HCT116 (cell line): ENCODE measurements around the gene CASP8. TPM values are rescaled to one million over a fixed set of nuclear protein-coding genes. Genes with fewer than 3 reads are reported as not detected.
A peak's percentile ranks its signal among the peaks of the same experiment; 100 is the strongest.

ENCODE experiments used
- ATAC-seq: fragments of 200-7000 bp; cut with Tn5 transposase; 2 replicates; pipeline ENCODE4 v1.9.1; 2020; ENCODE audit warnings: mild to moderate bottlenecking, moderate library complexity
- BruUV-seq: library from RNA; stranded (reverse); fragments of 400-500 nt; replicated peaks from 2 replicates; lab custom pipeline; 2021; lab: Mats Ljungman, UMichigan
- CTCF ChIA-PET: fragments of 300-600 bp; sonication (Branson Sonifier 250); formaldehyde crosslinking; loops from one replicate; lab custom pipeline; 2021; ENCODE audit warnings: antibody characterized with exemption; lab: Charles Lee
- POLR2A ChIA-PET: fragments of 300-600, 350-600 bp; sonication (Branson Sonifier 250); formaldehyde crosslinking; loops from one replicate; lab custom pipeline; 2021; ENCODE audit warnings: antibody characterized with exemption; lab: Charles Lee
- RAD21 ChIA-PET, 2 experiments: fragments of 300-600 bp; sonication (Branson Sonifier 250); formaldehyde crosslinking; loops; one replicate each; lab custom pipeline; 2023; ENCODE audit warnings: low total read pairs in 2 of 2; ENCODE audit not compliant: uncharacterized antibody in 2 of 2, unreplicated experiment in 2 of 2, low non-redundant PET in 1 of 2; lab: Charles Lee
- DNase-seq: peaks from one replicate; pipeline ENCODE4 v3.0.0-alpha.2; 2010; ENCODE audit warnings: low read depth, low spot score
- H2AFZ ChIP-seq: fragments of 200-600 bp; shearing (Covaris generic), sonication (generic); 2 replicates; pipeline ENCODE4 v1.6.1; 2017; ENCODE audit warnings: low read depth, mixed run types, mixed read lengths, antibody characterized with exemption, low read length; ENCODE audit not compliant: poor library complexity, severe bottlenecking
- H3K27ac ChIP-seq: 2 replicates; pipeline ENCODE4 v1.5.1; 2012; ENCODE audit warnings: low read depth, low read length
- H3K27me3 ChIP-seq: fragments of 200-600 bp; sonication (generic); 2 replicates; pipeline ENCODE4 v1.6.1; 2016; ENCODE audit warnings: mixed run types, low read length, mixed read lengths; ENCODE audit not compliant: insufficient read depth
- H3K36me3 ChIP-seq, 2 experiments: fragments of 200-500 bp in 1 of 2; fragments of 200-600 bp in 1 of 2; sonication (Bioruptor generic) in 1 of 2; sonication (generic) in 1 of 2; 2 replicates each; pipeline versions ENCODE4 v1.5.1 to v1.6.1; 2014 to 2016; ENCODE audit warnings: low read length in 2 of 2, inconsistent platforms in 1 of 2, mixed read lengths in 1 of 2, mixed run types in 1 of 2; ENCODE audit not compliant: insufficient read depth in 2 of 2, control insufficient read depth in 1 of 2
- H3K4me1 ChIP-seq, 2 experiments: fragments of 200-600 bp in 1 of 2; sonication (generic) in 1 of 2; 2 replicates each; pipeline versions ENCODE4 v1.5.1 to v1.6.1; 2012 to 2017; ENCODE audit warnings: low read length in 2 of 2, inconsistent platforms in 1 of 2, mild to moderate bottlenecking in 1 of 2, mixed read lengths in 1 of 2, mixed run types in 1 of 2, moderate library complexity in 1 of 2; ENCODE audit not compliant: insufficient read depth in 2 of 2, control insufficient read depth in 1 of 2
- H3K4me2 ChIP-seq: fragments of 200-600 bp; sonication (generic); 2 replicates; pipeline ENCODE4 v1.6.1; 2017; ENCODE audit warnings: mixed run types, low read length, mixed read lengths
- H3K4me3 ChIP-seq, 2 experiments: fragments of 200-600 bp in 1 of 2; sonication (generic) in 1 of 2; replicated peaks in 1 of 2; 2 replicates each; pipeline ENCODE4 v1.5.1; 2011 to 2016; ENCODE audit warnings: low read length in 2 of 2, control low read depth in 1 of 2, low read depth in 1 of 2, mild to moderate bottlenecking in 1 of 2, mixed read lengths in 1 of 2, mixed run types in 1 of 2
- H3K79me2 ChIP-seq: fragments of 200-600 bp; sonication (generic); 2 replicates; pipeline ENCODE4 v1.6.1; 2017; ENCODE audit warnings: mild to moderate bottlenecking, mixed run types, low read length, moderate library complexity, mixed read lengths; ENCODE audit not compliant: insufficient read depth
- H3K9ac ChIP-seq: fragments of 200-600 bp; sonication (generic); 2 replicates; pipeline ENCODE4 v1.6.1; 2016; ENCODE audit warnings: low read length, mixed read lengths
- H3K9me2 ChIP-seq: fragments of 200-600 bp; sonication (generic), shearing (Covaris generic); 2 replicates; pipeline ENCODE4 v1.6.1; 2017; ENCODE audit warnings: mixed run types, mild to moderate bottlenecking, moderate library complexity; ENCODE audit not compliant: insufficient read depth
- H3K9me3 ChIP-seq, 2 experiments: fragments of 200-500 bp in 1 of 2; fragments of 200-600 bp in 1 of 2; sonication (Bioruptor generic) in 1 of 2; sonication (generic) in 1 of 2; 2 replicates each; pipeline ENCODE4 v1.6.1; 2014 to 2017; ENCODE audit warnings: low read length in 2 of 2, mixed read lengths in 2 of 2, inconsistent platforms in 1 of 2, low read depth in 1 of 2, mild to moderate bottlenecking in 1 of 2, mixed run types in 1 of 2, moderate library complexity in 1 of 2; ENCODE audit not compliant: control insufficient read depth in 1 of 2, insufficient read depth in 1 of 2
- H4K20me1 ChIP-seq: fragments of 200-600 bp; sonication (generic), shearing (Covaris generic); 2 replicates; pipeline ENCODE4 v1.6.1; 2017; ENCODE audit warnings: mixed run types, mild to moderate bottlenecking, moderate library complexity; ENCODE audit not compliant: insufficient read depth
- CBX3 ChIP-seq: IDR thresholded peaks from 2 replicates; pipeline ENCODE4 v1.6.1; 2012; ENCODE audit warnings: low read depth
- CEBPB ChIP-seq: IDR thresholded peaks from 2 replicates; pipeline ENCODE4 v1.6.1; 2012; ENCODE audit warnings: low read depth
- ELF1 ChIP-seq: IDR thresholded peaks from 2 replicates; pipeline ENCODE4 v1.6.1; 2012; ENCODE audit warnings: low read depth, borderline replicate concordance
- EZH2 ChIP-seq: fragments of 200-600 bp; sonication (generic); IDR thresholded peaks from 2 replicates; pipeline ENCODE4 v1.6.1; 2017; ENCODE audit warnings: antibody characterized with exemption, mixed run types
- EZH2phosphoT487 ChIP-seq: fragments of 200-600 bp; IDR thresholded peaks from 2 replicates; pipeline ENCODE4 v1.6.1; 2018; ENCODE audit warnings: antibody characterized with exemption, borderline replicate concordance
- FOSL1 ChIP-seq: IDR thresholded peaks from 2 replicates; pipeline ENCODE4 v1.6.1; 2012; ENCODE audit warnings: low read depth
- JUND ChIP-seq: IDR thresholded peaks from 2 replicates; pipeline ENCODE4 v1.6.1; 2012
- POLR2A ChIP-seq: IDR thresholded peaks from 2 replicates; pipeline ENCODE4 v1.7.0; 2011; ENCODE audit warnings: borderline replicate concordance; ENCODE audit not compliant: insufficient read depth, insufficient read length; ENCODE audit errors: extremely low read depth
- POLR2AphosphoS5 ChIP-seq: IDR thresholded peaks from 2 replicates; pipeline ENCODE4 v1.6.1; 2011; ENCODE audit warnings: mild to moderate bottlenecking, low read depth, low read length, moderate library complexity
- RAD21 ChIP-seq: IDR thresholded peaks from 2 replicates; pipeline ENCODE4 v1.6.1; 2012; ENCODE audit warnings: low read depth, mild to moderate bottlenecking
- SIN3A ChIP-seq: IDR thresholded peaks from 2 replicates; pipeline ENCODE4 v1.6.1; 2012; ENCODE audit warnings: low read depth
- SP1 ChIP-seq: IDR thresholded peaks from 2 replicates; pipeline ENCODE4 v1.6.1; 2012; ENCODE audit warnings: low read depth
- SRF ChIP-seq: IDR thresholded peaks from 2 replicates; pipeline ENCODE4 v1.6.1; 2012; ENCODE audit warnings: low read depth
- TCF7L2 ChIP-seq: IDR thresholded peaks from 2 replicates; pipeline ENCODE4 v1.7.0; 2011; ENCODE audit warnings: borderline replicate concordance, inconsistent platforms; ENCODE audit not compliant: insufficient read depth, insufficient read length; ENCODE audit errors: extremely low read depth
- YY1 ChIP-seq: IDR thresholded peaks from 2 replicates; pipeline ENCODE4 v1.6.1; 2011; ENCODE audit warnings: low read length, low read depth, moderate library complexity, mild to moderate bottlenecking; ENCODE audit not compliant: insufficient replicate concordance; ENCODE audit errors: extremely low read depth
- ZFX ChIP-seq: fragments of 450-650 bp; IDR thresholded peaks from 2 replicates; pipeline ENCODE4 v1.6.1; 2017
- ZNF274 ChIP-seq: fragments of 200-500 bp; sonication (Bioruptor generic); IDR thresholded peaks from 2 replicates; pipeline ENCODE4 v1.6.1; 2014; ENCODE audit warnings: mild to moderate bottlenecking, low read depth, low read length, inconsistent platforms
- intact Hi-C: fragments of 100-400 bp; cut with micrococcal nuclease; formaldehyde crosslinking; loops from 2 replicates; pipeline ENCODE4 v1.10.0; 2022
- total RNA-seq: library from RNA; stranded (reverse); gene quantifications from one replicate; pipeline ENCODE4 v1.2.1, GENCODE V29; 2021; ENCODE audit not compliant: unreplicated experiment
- TF ChIP-seq, protein P1 (sequence below): IDR thresholded peaks from 2 replicates; pipeline ENCODE4 v1.6.1; 2011; ENCODE audit warnings: mild to moderate bottlenecking, low read length, moderate library complexity; ENCODE audit not compliant: insufficient replicate concordance; ENCODE audit errors: extremely low read depth
- TF ChIP-seq, protein P2 (sequence below): IDR thresholded peaks from 2 replicates; pipeline ENCODE4 v1.6.1; 2012
- TF ChIP-seq, protein P3 (sequence below): IDR thresholded peaks from 2 replicates; pipeline ENCODE4 v1.6.1; 2012; ENCODE audit warnings: low read depth
- TF ChIP-seq, protein P4 (sequence below): IDR thresholded peaks from 2 replicates; pipeline ENCODE4 v1.6.1; 2012

Gene CASP8
- total RNA-seq, 1 experiment from 2014 or later = 29.6 TPM

DNA sequence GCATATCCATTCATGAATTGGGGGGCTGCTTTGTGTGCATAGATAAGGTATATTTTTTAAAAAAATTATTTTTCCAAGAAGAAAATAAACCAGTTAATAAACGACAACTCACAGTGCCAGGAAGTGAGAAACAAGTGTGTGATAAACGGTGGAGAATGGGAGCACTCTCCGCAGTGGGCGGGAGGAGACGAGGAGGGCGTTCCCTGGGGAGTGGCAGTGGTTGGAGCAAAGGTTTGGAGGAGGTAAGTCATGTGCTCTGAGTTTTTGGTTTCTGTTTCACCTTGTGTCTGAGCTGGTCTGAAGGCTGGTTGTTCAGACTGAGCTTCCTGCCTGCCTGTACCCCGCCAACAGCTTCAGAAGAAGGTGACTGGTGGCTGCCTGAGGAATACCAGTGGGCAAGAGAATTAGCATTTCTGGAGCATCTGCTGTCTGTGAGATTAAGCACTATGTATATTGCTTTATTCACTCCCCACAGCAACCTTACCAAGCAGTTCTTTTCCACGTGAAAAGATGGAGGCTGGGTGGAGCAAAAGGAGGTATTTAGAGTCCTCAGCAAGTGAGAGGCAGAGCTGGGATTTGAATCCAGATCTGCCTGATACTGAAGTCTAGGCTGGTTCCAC is 27.0 kb upstream of the CASP8 start:
- Histone ChIP-seq H3K4me3 (peak overlapping the region; percentile 74 to 83), H3K4me1 (peaks cover 15 to 22% of the 10 kb centered on the region in 2 experiments), H3K4me2 (peak overlapping the region; percentile 84), H3K9ac (peak overlapping the region; percentile 72), H2AFZ (peak overlapping the region; percentile 59), H4K20me1 (no peaks in the 10 kb centered on the region), H3K36me3 (peaks cover 7 to 9% of the 10 kb centered on the region in 2 experiments; a peak in 2 of 4 replicates), H3K9me3 (no peaks in the 10 kb centered on the region), H3K27me3 (no peaks in the 10 kb centered on the region), H3K79me2 (peaks cover 38% of the 10 kb centered on the region), H3K9me2 (no peaks in the 10 kb centered on the region), H3K27ac (peak overlapping the region; percentile 74)
- ATAC-seq (peak; percentile 90), DNase-seq (peak; percentile 83)
- intact Hi-C loops = loop anchor here (2.0 to 10.0 kb wide), 3 partner anchors 51 to 409 kb away; partner anchors contain the start of genes CASP10, STRADB, TMEM237 and TRAK2
- RAD21 ChIA-PET = interaction anchor here in 1 of 2 experiments (1.1 to 1.4 kb wide), 2 partner anchors 131 to 332 kb away, joined by 3 read pairs; no protein-coding TSS in a partner anchor
- no TSS peak for BruUV-seq
- POLR2A ChIA-PET = interaction anchor here (0.8 to 2.0 kb wide), 5 partner anchors 9 to 547 kb away, joined by 3 to 11 read pairs (median 4); partner anchors contain the start of genes ALS2 and CFLAR
- CTCF ChIA-PET = interaction anchor here (0.7 to 2.6 kb wide), 16 partner anchors 13 to 749 kb away, joined by 3 to 59 read pairs (median 6); partner anchors contain the start of genes CASP10, FLACC1, ORC2 and TMEM237
- TF ChIP-seq ELF1 (no peak; the same call in 1 of the 2 replicates), JUND (no peak), CEBPB (no peak), EZH2 (no peak), RAD21 (no peak), SP1 (peak; percentile 66), EZH2phosphoT487 (no peak), POLR2AphosphoS5 (peak; percentile 95), ZNF274 (no peak), SRF (no peak), POLR2A (peak; percentile 77), ZFX (no peak), FOSL1 (no peak), SIN3A (peak; percentile 81), YY1 (no peak), CBX3 (no peak; the same call in none of the 2 replicates), TCF7L2 (no peak)
- TF ChIP-seq, protein P1, sequence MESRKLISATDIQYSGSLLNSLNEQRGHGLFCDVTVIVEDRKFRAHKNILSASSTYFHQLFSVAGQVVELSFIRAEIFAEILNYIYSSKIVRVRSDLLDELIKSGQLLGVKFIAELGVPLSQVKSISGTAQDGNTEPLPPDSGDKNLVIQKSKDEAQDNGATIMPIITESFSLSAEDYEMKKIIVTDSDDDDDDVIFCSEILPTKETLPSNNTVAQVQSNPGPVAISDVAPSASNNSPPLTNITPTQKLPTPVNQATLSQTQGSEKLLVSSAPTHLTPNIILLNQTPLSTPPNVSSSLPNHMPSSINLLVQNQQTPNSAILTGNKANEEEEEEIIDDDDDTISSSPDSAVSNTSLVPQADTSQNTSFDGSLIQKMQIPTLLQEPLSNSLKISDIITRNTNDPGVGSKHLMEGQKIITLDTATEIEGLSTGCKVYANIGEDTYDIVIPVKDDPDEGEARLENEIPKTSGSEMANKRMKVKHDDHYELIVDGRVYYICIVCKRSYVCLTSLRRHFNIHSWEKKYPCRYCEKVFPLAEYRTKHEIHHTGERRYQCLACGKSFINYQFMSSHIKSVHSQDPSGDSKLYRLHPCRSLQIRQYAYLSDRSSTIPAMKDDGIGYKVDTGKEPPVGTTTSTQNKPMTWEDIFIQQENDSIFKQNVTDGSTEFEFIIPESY = no peak
- TF ChIP-seq, protein P2, sequence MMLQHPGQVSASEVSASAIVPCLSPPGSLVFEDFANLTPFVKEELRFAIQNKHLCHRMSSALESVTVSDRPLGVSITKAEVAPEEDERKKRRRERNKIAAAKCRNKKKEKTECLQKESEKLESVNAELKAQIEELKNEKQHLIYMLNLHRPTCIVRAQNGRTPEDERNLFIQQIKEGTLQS = no peak
- TF ChIP-seq, protein P3, sequence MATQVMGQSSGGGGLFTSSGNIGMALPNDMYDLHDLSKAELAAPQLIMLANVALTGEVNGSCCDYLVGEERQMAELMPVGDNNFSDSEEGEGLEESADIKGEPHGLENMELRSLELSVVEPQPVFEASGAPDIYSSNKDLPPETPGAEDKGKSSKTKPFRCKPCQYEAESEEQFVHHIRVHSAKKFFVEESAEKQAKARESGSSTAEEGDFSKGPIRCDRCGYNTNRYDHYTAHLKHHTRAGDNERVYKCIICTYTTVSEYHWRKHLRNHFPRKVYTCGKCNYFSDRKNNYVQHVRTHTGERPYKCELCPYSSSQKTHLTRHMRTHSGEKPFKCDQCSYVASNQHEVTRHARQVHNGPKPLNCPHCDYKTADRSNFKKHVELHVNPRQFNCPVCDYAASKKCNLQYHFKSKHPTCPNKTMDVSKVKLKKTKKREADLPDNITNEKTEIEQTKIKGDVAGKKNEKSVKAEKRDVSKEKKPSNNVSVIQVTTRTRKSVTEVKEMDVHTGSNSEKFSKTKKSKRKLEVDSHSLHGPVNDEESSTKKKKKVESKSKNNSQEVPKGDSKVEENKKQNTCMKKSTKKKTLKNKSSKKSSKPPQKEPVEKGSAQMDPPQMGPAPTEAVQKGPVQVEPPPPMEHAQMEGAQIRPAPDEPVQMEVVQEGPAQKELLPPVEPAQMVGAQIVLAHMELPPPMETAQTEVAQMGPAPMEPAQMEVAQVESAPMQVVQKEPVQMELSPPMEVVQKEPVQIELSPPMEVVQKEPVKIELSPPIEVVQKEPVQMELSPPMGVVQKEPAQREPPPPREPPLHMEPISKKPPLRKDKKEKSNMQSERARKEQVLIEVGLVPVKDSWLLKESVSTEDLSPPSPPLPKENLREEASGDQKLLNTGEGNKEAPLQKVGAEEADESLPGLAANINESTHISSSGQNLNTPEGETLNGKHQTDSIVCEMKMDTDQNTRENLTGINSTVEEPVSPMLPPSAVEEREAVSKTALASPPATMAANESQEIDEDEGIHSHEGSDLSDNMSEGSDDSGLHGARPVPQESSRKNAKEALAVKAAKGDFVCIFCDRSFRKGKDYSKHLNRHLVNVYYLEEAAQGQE = no peak
- TF ChIP-seq, protein P4, sequence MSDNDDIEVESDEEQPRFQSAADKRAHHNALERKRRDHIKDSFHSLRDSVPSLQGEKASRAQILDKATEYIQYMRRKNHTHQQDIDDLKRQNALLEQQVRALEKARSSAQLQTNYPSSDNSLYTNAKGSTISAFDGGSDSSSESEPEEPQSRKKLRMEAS = peak; percentile 87
